ENCODE results near the gene MYBBP1A. TPM values are rescaled to one million over a fixed set of nuclear protein-coding genes. Genes with fewer than 3 reads are reported as not detected.

MYBBP1A gene
- total RNA-seq, 1 donor from 2014 or later, result 73.5 TPM

DNA sequence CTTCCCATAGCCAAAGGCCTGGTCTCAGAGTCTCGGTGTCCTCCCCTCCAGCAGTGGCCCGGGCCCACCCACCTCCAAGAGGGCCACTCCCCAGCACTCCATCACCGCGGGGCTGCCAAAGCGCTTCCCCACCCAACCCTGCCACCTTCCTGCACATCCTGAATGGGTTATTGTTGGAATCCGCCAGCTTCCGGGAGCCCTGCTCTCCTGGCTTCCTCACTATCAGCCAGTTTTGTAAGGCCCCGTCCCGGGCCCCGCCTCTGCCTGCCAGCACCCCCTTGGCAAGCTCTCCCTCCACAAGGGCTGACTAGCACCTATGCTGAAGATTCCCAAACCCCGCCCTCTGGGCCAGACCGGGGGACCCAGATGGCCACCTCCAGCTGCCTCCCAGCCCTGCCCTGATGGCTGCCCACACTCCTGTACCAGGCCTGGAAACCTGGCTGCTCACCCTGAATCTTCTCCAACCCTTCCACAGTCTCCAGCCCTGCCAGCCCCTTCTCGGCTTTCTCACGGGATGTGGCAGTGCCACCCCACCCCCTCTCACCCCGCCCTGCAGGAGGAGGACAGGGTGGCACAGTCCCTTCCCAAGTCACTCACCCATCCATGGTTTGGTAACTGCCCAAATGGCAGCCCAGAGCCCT lies 14.4 kb downstream of the MYBBP1A start:
- Mint-ChIP-seq H3K9me3 (no peaks in the 10 kb centered on the region), H3K27ac (no peak overlapping the region), H3K36me3 (peaks cover 1% of the 10 kb centered on the region), H3K4me3 (no peak overlapping the region), H3K27me3 (ENCODE audit: low read depth) (no peaks in the 10 kb centered on the region), H3K4me1 (no peaks in the 10 kb centered on the region)
- TF ChIP-seq, protein P1, sequence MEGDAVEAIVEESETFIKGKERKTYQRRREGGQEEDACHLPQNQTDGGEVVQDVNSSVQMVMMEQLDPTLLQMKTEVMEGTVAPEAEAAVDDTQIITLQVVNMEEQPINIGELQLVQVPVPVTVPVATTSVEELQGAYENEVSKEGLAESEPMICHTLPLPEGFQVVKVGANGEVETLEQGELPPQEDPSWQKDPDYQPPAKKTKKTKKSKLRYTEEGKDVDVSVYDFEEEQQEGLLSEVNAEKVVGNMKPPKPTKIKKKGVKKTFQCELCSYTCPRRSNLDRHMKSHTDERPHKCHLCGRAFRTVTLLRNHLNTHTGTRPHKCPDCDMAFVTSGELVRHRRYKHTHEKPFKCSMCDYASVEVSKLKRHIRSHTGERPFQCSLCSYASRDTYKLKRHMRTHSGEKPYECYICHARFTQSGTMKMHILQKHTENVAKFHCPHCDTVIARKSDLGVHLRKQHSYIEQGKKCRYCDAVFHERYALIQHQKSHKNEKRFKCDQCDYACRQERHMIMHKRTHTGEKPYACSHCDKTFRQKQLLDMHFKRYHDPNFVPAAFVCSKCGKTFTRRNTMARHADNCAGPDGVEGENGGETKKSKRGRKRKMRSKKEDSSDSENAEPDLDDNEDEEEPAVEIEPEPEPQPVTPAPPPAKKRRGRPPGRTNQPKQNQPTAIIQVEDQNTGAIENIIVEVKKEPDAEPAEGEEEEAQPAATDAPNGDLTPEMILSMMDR (IDR thresholded peaks at IDR 0.05; ENCODE audit: unreplicated experiment), result no peak
- DNase-seq (ENCODE audit: low spot score in 2 of 2, unreplicated experiment in 2 of 2), result no peak

DNA sequence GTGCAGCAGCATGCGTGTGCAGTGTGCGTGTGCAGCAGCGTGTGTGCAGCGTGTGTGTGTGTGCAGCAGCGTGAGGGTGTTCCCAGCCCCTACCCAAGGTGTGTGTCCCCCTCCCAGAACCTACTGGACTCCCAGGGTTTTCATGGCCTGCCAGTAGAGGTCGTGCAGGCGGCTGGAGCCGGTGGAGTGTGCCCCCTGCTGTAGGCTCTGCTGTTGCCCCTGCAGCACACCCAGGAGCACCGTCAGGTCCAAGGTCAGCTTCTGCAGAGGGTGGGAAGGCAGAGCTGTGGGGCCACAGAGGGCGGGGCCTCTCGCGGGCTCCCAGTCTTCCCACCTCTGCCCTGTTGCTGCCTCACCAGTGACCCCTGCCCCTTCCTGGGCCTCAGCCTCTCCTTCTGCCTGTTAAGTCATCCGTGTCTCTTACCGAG lies 14.9 kb downstream of the MYBBP1A start:
- TF ChIP-seq, protein P1 (IDR thresholded peaks at IDR 0.05; ENCODE audit: unreplicated experiment), result no peak
- Mint-ChIP-seq H3K4me3 (no peak overlapping the region), H3K9me3 (no peaks in the 10 kb centered on the region), H3K36me3 (peaks cover 4% of the 10 kb centered on the region), H3K27ac (no peak overlapping the region), H3K27me3 (ENCODE audit: low read depth) (no peaks in the 10 kb centered on the region), H3K4me1 (no peaks in the 10 kb centered on the region)
- no peak for DNase-seq (ENCODE audit: low spot score in 2 of 2, unreplicated experiment in 2 of 2)

DNA sequence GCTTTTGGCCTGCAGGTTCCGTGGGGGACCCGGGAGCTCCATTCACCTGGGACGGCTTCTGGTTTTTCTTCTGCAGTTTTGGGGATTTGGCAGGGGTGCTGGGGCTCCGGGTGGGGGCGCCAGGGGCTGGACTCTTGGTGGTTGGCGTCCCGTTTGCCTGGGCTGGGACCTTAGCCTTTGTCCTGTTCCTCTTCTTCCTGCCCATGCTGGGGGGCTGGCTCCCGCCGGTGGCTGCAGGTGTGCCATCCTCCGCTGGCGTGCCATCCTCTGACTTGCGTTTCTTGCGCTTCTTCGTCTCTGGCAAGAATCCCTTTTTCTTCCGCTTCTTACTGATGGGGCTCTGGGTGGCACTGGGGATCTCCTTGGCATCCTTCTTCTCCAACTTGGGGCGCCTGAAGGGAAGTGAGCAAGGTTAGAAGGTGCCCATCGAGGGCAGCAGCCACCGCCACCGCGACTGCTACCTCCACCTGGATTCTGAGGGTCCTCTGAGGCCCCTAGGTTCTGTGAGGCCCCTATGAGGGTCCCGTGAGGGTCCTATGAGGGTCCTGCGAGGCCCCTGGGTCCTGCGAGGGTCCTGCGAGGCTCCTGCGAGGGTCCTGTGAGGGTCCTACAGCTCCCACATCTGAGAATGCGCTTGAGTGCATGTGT lies 15.5 kb downstream of the MYBBP1A start:
- Mint-ChIP-seq H3K4me3 (no peak overlapping the region), H3K9me3 (no peaks in the 10 kb centered on the region), H3K4me1 (no peaks in the 10 kb centered on the region), H3K36me3 (peaks cover 4% of the 10 kb centered on the region), H3K27me3 (ENCODE audit: low read depth) (no peaks in the 10 kb centered on the region), H3K27ac (no peak overlapping the region)
- no peak for DNase-seq (ENCODE audit: low spot score in 2 of 2, unreplicated experiment in 2 of 2)
- TF ChIP-seq, protein P1 (IDR thresholded peaks at IDR 0.05; ENCODE audit: unreplicated experiment), result no peak

DNA sequence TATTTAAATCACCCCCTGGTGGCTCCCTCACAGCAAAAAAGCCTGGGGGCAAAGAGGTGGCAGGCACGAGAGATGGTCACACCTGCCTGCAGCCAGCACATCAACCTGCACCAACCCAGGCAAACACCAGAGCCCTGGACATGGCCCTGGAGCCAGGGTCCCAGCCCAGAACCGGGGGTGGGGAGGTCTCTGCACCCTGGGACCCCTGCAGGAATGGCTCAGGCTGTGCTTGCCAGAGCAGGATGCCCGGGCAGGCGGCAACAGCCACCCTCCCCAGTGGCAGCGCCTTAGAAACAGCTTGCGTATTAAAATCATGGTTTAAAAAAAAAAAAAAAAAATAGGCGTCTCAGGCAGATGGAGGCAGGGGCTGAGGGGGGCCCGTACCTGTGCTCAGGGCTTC lies 16.2 kb downstream of the MYBBP1A start:
- no peak overlapping the region for H3K4me3 Mint-ChIP-seq
- TF ChIP-seq, protein P1 (IDR thresholded peaks at IDR 0.05; ENCODE audit: unreplicated experiment), result no peak
- H3K36me3 Mint-ChIP-seq, result peaks cover 4% of the 10 kb centered on the region
- peaks cover 3% of the 10 kb centered on the region for H3K4me1 Mint-ChIP-seq
- DNase-seq (ENCODE audit: low spot score in 2 of 2, unreplicated experiment in 2 of 2), result no peak
- H3K27ac Mint-ChIP-seq, result no peak overlapping the region
- no peaks in the 10 kb centered on the region for H3K9me3 Mint-ChIP-seq
- H3K27me3 Mint-ChIP-seq (ENCODE audit: low read depth), result no peaks in the 10 kb centered on the region

DNA sequence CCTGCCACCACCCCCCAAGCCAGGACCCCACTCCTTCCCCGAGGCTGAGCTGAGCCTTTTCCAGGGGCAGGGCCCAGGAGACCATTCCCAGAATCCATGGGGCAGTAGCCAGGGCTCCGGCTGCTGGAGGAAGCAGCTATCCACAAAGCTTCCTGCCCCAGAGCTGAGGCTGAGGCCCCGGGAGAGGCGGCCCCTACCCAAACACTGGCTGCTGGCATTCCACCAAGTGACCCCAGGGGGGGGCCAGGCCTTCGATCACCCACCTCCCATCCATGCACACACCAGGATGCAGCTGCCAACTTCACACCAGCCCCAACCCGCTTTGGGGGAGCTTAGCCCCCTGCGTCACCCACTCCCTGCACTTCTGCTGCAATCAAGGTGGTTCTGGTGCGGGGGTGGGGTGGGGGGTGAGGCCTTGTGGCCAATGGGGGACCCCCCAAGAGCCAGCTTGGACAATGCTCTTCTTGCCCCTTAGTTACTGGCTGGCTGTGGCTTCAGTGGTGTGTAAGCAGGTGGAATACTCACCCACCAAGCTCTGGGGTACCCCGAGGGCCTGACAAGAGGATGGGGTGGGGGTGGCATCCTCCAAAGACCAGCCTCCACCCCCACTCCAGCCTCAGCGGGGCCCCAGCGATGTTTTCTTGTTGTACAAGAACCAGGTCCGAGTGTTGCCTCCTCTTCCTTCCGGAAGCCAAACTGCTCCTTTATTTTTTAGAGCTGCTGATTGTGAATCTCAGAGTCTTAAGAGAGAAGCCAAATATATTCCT lies 16.8 kb downstream of the MYBBP1A start:
- H3K9me3 Mint-ChIP-seq, result no peaks in the 10 kb centered on the region
- H3K4me1 Mint-ChIP-seq, result peaks cover 3% of the 10 kb centered on the region
- no peak overlapping the region for H3K27ac Mint-ChIP-seq
- no peak overlapping the region for H3K4me3 Mint-ChIP-seq
- no peak for DNase-seq (ENCODE audit: low spot score in 2 of 2, unreplicated experiment in 2 of 2)
- H3K36me3 Mint-ChIP-seq, result peaks cover 4% of the 10 kb centered on the region
- H3K27me3 Mint-ChIP-seq (ENCODE audit: low read depth), result no peaks in the 10 kb centered on the region
- TF ChIP-seq, protein P1 (IDR thresholded peaks at IDR 0.05; ENCODE audit: unreplicated experiment), result no peak

Data from mesothelial cell of epicardium (in vitro differentiated cells).